ENCODE results near the gene PPP1R13B. TPM values are rescaled to one million over a fixed set of nuclear protein-coding genes. Genes with fewer than 3 reads are reported as not detected.

The PPP1R13B gene
- total and polyA plus RNA-seq, 12 donors = 21.6 to 124 (median 75.5) TPM

DNA sequence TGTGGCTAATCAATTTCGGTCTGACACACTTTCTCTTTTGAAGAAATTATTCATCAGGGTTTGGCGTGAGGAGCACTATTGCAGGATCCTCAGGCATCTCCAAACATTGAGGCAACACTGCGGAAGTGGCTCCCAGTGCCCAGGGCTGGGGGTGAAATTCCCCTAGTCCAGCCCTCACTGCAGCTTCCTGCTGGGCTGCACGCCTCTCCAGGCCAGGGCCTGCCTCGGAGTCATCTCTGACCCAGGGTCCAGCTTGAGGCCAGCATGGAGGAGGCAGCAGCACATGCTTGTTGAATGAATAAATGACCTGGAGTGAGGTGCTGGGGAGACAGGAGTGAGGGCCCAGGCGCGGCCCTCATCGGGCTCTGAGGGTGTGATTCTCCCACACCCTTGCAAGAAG, 44.9 kb upstream of the PPP1R13B start:
- 90 to 94% methylated on average over 8 of the region's 8 CpGs for WGBS, 2 donors

DNA sequence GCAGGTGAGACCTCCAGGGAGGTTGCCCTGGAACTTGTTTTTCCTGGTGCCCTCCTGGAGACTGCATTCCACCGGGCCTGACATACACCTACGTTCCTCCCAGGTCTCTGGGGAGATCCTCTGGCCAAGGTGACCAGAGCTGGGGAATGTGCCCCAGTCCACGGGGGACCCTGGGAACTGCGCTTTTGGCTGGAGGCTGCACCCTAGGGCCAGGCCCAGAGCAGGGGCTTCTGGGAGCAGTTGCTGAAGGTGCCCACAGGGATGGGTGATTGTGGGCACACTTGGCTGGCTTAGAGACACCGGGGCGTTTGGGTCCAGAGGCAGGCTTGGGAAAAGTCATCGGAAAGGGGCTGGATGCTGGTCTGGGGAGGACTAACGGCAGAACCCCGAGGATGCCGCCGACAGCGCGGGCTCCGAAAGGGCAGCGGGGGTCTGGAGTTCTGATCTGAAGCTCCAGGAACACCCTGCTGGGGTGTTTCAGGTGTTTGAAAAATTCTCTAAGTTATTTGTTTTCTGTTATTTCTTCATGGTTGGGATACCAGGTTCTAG, 44.4 kb upstream of the PPP1R13B start:
- no peak overlapping the region for H3K4me3 ChIP-seq
- TF ChIP-seq, protein P1, sequence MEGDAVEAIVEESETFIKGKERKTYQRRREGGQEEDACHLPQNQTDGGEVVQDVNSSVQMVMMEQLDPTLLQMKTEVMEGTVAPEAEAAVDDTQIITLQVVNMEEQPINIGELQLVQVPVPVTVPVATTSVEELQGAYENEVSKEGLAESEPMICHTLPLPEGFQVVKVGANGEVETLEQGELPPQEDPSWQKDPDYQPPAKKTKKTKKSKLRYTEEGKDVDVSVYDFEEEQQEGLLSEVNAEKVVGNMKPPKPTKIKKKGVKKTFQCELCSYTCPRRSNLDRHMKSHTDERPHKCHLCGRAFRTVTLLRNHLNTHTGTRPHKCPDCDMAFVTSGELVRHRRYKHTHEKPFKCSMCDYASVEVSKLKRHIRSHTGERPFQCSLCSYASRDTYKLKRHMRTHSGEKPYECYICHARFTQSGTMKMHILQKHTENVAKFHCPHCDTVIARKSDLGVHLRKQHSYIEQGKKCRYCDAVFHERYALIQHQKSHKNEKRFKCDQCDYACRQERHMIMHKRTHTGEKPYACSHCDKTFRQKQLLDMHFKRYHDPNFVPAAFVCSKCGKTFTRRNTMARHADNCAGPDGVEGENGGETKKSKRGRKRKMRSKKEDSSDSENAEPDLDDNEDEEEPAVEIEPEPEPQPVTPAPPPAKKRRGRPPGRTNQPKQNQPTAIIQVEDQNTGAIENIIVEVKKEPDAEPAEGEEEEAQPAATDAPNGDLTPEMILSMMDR (IDR thresholded peaks at IDR 0.05) = no peak
- no peaks in the 10 kb centered on the region for H3K27me3 ChIP-seq
- DNase-seq (no peak), ATAC-seq (no peak)
- WGBS, 2 donors = 87 to 92% methylated on average over 15 of the region's 15 CpGs
- peak overlapping the region in 1 of 10 donors; percentile 30 for H3K27ac ChIP-seq
- intact Hi-C loops (cut with DNase I) = loop anchor here in 1 of 10 donors (2.0 kb wide), 1 partner anchor 17 kb away; no protein-coding TSS in a partner anchor
- H3K4me1 ChIP-seq = peaks cover 8 to 34% (median 23%) of the 10 kb centered on the region in 9 donors
- H3K36me3 ChIP-seq = no peaks in the 10 kb centered on the region
- H3K9me3 ChIP-seq = no peaks in the 10 kb centered on the region

More for the DNA sequence above, 44.9 kb upstream of the PPP1R13B start:
- TF ChIP-seq, protein P1 (IDR thresholded peaks at IDR 0.05) = no peak
- intact Hi-C loops (cut with DNase I) = no loop called here
- Histone ChIP-seq H3K27ac (no peak overlapping the region), H3K27me3 (no peaks in the 10 kb centered on the region), H3K4me1 (peaks cover 8 to 36% (median 26%) of the 10 kb centered on the region in 9 donors), H3K9me3 (no peaks in the 10 kb centered on the region), H3K4me3 (no peak overlapping the region), H3K36me3 (no peaks in the 10 kb centered on the region)
- DNase-seq (no peak), ATAC-seq (no peak)

DNA sequence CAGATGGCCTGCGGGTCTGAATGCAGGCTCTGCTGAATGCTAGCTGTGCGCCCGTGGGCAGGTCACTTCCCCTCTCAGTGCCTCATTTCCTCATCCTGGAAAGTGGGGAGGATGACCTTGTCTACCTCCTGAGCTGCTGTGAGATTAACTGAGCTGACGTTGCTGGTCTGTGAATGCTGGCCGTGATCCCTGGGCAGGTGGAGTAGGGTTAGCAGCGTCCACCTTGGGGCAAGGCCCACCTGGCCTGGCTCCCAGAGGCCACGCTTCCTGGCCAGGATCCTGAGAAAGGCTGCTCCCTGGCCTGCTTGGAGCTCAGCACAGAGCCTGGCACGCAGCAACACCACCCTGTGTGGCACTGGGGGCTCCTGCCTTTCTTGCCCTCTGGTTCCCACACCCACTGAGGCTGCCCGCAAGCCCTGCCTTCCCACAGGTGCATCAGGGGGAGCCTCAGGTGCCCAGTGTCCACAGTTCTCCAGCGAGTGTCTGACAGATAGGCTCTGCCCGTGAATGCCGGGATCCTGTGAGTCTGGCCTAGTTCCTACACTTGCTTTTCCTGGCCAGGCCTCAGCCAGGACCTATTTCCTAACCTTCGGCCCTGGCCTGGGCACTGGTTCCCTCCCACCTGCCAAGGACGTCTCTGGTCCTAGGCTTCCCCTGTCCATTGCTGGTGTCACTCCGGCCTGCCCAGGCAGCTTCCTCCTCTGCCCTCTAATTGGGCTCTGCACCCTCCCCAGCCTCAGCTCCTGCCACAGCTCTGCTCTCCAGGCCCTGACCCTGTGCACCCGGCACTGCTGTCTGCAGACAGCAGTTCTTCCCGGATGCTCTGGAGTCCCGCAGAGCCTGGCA, 43.7 kb upstream of the PPP1R13B start:
- Histone ChIP-seq H3K27ac (peak overlapping the region in 5 of 10 donors; percentile 26 to 45 (median 30)), H3K4me3 (no peak overlapping the region), H3K27me3 (no peaks in the 10 kb centered on the region), H3K9me3 (no peaks in the 10 kb centered on the region), H3K4me1 (peaks cover 8 to 37% (median 23%) of the 10 kb centered on the region in 9 donors), H3K36me3 (no peaks in the 10 kb centered on the region)
- intact Hi-C loops (cut with DNase I) = loop anchor here in 1 of 10 donors (2.0 kb wide), 1 partner anchor 18 kb away; no protein-coding TSS in a partner anchor
- 61 to 63% methylated on average over 18 of the region's 18 CpGs for WGBS, 2 donors
- peak in 5 of 8 donors; percentile 7 to 57 (median 26) for ATAC-seq
- DNase-seq = no peak
- TF ChIP-seq, protein P1 (IDR thresholded peaks at IDR 0.05) = no peak

DNA sequence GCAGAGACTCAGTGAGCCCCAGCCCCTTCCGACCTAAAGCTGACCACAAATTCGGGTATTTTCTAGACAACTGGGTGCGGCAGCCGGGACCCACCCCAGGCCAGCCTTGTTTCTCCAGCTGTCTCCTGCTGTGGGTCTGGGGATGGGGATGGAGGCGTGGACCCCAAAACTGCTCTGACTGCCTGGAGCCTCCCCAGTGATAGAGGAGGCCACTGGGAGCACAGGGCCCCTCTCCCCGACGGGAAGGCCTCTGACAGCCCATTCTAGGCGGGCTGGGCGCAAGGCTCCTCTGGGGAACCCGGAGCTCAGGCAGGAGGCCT, 42.6 kb upstream of the PPP1R13B start:
- WGBS, 2 donors = 77 to 81% methylated on average over 10 of the region's 10 CpGs
- no peaks in the 10 kb centered on the region for H3K36me3 ChIP-seq
- peak overlapping the region in 1 of 10 donors; percentile 44 for H3K27ac ChIP-seq
- H3K9me3 ChIP-seq = no peaks in the 10 kb centered on the region
- TF ChIP-seq, protein P1 (IDR thresholded peaks at IDR 0.05) = no peak
- H3K4me3 ChIP-seq = no peak overlapping the region
- intact Hi-C loops (cut with DNase I) = loop anchor here in 1 of 10 donors (2.0 kb wide), 1 partner anchor 19 kb away; no protein-coding TSS in a partner anchor
- H3K4me1 ChIP-seq = peaks cover 8 to 37% (median 23%) of the 10 kb centered on the region in 9 donors
- no peaks in the 10 kb centered on the region for H3K27me3 ChIP-seq
- DNase-seq (no peak), ATAC-seq (no peak)
